ENCODE data around the gene MUC12.

- TF ChIP-seq, protein P1, sequence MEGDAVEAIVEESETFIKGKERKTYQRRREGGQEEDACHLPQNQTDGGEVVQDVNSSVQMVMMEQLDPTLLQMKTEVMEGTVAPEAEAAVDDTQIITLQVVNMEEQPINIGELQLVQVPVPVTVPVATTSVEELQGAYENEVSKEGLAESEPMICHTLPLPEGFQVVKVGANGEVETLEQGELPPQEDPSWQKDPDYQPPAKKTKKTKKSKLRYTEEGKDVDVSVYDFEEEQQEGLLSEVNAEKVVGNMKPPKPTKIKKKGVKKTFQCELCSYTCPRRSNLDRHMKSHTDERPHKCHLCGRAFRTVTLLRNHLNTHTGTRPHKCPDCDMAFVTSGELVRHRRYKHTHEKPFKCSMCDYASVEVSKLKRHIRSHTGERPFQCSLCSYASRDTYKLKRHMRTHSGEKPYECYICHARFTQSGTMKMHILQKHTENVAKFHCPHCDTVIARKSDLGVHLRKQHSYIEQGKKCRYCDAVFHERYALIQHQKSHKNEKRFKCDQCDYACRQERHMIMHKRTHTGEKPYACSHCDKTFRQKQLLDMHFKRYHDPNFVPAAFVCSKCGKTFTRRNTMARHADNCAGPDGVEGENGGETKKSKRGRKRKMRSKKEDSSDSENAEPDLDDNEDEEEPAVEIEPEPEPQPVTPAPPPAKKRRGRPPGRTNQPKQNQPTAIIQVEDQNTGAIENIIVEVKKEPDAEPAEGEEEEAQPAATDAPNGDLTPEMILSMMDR (IDR thresholded peaks at IDR 0.05) = no peak
- TF ChIP-seq POLR2A (IDR thresholded peaks at IDR 0.05) = no peak
Measured at GRCh38 chr7:100965045-100965722, 4.2 kb upstream of the MUC12 start.
